Activated CD8-positive, alpha-beta memory T cell treated with anti-CD3 and anti-CD28 coated beads, Interleukin-2, amount 50 U/mL, for 48 hours (primary cell): Measurements from ENCODE around the gene GRAP.

Source experiments
- DNase-seq: peaks from one replicate; pipeline ENCODE4 v3.0.0-alpha.2; 2020

GRAP gene

DNA sequence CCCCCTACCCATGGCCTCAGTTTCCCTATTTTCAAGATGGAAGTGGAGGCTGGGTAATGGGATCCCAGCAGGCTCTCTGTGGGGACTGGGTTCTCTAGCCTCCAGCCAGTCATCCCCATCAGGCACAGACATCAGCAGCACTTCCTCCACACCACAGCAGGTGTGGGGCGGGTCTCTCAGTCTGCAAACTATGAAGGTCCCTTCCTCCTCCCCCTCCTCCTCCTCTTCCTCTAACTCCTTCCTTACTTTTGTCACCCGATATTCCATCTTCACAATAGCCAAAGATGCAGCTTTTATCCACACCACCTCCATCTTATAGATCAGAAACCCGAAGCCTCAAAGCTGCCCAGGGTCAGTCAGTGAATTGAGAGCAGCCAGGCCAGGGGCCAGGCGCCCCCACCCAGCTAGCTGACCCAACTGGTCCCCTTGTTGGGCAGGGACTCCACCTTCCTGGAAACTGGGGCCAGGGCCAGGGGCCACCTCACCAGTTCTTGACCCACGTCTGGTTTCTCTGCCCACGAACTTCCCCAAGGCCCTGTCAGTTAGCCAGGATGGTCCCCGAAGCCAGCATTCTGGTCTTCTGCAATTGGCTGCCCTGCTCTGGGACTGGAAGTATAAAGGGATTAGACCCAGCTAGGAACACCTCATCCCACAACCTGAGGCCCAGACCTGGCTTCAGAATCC, 44.7 kb downstream of the GRAP start:
- DNase-seq = no peak

DNA sequence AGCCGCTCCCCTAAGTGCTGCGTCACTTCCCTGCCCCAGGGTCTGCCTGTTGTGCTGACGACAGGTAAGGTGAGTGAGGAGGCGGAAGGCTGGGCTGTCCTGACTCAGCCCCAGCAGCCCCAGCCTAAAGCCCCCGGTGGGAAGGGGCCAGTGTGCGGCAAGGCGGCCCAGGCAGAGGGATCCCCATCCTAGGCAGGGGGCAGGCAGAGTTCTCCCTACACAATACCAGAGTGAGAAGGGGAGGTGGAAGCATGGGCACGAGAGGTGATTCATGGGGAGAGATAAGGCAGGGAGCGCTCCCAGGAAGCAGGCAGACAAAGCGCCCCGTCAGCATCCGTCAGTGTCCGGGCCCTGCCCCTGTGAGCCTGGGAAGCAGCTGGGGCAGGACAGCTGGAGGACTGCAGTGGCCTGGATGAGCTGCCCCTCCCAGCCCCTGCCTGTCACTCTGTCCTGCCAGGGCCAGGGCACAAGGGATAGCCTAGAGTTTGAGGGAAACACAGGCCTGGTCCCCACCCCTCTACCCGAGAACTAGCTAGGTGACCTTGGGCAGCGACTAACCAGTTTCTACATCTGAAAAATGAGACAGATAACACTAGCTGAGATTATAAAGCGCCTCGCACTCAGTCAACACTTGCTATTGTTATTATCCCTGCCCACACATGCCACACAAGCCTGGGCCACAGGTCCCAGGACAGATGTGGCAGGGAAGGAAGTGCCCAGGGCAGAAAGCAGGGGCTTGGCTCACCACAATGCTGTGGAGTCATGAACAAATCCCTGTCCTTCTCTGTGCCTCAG, 46.0 kb downstream of the GRAP start:
- DNase-seq = no peak

DNA sequence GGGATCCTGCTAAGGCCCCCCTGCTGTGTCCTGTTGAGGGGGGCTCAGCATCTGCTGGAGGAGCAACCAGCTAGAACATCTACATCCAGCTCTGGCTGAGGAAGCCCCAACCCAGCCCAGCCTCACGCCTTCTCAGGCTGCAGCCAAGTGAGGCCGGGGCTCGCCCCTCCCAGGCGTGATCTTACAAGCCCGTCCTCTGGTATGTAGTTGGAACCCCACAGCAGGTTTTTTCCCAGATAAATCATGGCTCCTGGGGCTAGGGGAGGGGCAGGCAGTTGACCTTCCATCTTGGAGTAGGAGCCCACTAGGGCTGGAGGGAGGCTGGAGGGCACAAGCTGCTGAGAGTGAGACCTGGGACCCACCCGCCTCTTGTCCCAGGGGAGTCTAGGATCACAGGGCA, 46.8 kb downstream of the GRAP start:
- DNase-seq = no peak

DNA sequence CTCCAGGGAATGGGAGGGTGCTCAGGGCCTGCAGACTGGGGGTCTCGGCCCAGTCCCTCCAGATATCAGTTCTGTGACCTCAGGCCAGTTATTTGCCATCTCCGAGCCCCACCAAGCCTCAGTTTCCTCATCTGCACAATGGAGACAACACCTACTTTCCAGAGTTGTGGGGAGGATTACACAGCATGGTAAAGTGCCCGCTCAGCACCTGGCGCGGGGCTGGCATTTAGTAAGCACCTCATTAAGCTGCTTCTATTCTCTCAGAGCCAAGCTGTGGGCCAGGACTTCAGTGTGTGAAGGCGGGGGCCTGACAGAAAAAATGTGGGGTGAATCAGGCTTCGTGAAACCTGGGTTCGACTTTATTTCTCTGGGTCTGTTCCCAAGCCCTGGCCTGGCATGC, 47.4 kb downstream of the GRAP start:
- no peak for DNase-seq

DNA sequence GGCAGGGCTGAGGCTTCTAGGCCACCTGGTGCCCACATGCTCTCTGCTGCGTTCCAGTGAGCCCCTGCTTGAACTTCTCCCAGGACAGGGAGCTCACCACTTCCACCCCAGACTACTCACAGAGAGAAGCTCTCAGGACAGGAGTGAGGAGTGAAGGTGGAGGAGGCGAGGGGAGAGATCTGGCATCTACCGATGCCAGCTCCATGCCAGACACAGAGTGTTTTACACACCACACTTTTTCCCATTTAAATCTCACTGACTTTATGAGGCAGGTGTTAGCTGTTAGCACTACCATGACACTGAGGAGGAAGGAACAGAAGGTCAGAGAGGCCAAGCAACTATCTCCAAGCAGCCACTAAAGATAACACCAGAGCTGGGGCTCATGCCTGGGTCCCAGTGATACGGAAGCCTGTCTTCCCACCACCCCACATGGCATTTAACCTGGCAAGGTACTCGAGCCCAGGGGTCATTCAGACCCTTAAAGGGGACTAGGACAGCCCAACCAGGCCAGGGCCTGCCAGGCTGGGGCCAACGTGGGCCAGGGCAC, 49.0 kb downstream of the GRAP start:
- no peak for DNase-seq

DNA sequence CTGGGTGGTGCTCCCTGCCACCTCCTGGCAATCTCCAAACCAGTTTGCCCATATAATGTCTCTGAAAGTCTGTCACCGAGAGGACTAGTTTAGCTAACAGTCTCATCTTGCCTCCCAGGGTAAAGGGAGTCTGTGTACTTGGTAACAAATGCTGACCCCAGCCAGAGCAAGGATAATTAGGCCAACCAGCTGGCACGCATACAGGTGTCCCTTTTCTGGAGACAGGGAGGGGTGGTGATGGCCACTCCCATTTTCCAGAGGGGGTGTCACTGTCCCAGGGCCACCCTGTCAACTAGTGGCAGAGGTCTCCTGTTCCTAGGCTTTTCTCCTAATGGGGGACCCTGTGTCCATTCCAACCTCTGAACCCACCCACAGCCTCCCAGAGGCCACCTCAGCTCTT, 50.3 kb downstream of the GRAP start:
- DNase-seq = no peak

DNA sequence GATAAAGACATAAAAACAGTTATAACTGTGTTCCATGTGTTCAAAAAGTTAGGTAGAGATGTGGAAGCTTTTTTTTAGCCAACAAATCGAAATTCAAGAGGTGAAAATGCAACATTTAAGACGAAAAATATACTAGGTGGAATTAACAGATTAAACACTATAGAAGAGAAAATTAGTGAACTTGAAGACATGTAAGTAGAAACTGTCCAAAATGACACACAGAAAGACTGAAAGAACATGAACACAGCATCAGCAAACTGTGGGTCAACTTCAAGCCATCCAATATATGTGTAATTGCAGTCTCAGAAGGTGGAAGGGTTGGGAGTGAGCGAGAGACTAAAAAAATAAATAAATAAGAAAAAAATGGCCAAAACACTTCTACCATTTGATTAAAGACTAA, 51.5 kb downstream of the GRAP start:
- no peak for DNase-seq

DNA sequence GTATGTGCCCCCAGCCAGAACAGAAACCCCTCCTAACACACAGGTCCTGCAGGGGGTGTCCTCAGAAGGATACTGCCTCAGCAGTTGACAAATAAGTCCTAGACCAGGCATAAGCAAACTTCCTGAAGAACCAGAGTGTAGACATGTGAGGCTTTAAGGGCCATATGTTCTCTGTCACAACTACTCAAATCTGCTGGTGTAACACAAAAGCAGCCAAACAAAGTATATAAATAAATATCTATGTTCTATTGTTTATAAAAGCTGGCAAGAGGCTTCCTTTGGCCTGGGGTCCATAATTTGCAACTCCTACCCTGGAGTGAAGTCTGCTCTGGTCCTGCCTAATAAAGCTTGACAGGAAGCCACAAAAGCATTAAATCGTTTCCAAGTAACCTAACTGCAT, 52.1 kb downstream of the GRAP start:
- no peak for DNase-seq

DNA sequence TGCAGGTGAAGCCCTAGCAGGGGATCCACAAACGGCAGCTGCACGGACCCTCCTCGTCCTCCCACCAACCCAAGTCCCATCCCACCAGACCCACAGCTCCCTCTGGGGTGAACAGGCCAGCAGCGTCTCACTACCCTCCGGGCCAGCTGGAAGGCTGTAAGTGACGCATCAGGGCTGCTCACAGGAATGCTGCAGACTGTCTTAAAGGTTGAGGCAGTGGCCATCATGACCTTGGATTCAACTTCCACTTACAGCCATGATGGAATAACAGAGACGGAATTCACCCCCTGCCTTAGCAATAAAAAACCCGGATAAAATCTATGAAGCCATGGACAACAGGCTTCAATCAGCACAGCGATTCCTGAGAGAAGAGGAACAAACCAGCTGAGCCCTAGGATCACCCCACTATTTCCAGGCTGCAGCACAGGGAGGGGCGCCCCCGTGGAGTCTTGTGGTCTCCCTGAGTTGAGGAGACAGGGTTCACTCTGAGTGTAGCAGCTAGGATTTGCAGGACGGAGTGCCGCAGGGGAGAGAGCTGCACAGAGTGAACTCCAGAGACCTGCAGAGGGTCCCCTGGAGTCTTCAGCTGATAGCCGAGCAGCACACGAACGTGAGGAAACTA, 52.7 kb downstream of the GRAP start:
- DNase-seq = no peak

DNA sequence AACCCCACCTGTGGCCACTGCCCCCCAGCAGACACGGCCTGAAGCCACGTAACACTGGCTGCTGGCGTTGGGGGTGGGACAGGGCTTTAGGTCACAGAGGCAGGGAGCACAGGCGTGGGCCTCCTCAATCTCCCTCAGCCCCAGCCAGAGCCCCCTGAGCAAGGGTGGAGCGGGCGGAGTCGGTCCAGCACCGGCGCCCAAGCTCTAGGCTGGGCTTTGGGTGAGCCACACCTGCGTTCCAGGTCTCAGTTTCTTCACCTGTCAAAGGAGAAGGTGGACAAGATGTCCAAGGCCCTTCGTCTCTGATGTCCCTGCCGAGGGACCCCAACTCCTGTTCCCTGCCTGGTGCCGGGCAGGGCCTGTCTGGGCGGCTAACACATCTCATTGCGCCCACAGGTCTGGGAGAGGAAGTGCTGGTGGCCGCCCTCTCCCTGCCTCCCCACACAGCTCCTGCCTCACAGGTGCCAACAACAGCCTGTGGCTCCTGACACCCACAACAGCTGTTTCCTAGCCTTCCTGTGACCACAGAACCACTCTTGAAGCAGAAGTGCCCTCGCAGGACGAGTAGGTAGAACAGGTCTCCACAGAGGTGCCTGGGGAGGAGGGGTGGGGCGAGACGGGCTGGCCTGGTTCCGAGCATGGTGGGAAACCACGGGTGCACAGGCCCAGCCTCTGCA, 54.2 kb downstream of the GRAP start:
- DNase-seq = no peak

DNA sequence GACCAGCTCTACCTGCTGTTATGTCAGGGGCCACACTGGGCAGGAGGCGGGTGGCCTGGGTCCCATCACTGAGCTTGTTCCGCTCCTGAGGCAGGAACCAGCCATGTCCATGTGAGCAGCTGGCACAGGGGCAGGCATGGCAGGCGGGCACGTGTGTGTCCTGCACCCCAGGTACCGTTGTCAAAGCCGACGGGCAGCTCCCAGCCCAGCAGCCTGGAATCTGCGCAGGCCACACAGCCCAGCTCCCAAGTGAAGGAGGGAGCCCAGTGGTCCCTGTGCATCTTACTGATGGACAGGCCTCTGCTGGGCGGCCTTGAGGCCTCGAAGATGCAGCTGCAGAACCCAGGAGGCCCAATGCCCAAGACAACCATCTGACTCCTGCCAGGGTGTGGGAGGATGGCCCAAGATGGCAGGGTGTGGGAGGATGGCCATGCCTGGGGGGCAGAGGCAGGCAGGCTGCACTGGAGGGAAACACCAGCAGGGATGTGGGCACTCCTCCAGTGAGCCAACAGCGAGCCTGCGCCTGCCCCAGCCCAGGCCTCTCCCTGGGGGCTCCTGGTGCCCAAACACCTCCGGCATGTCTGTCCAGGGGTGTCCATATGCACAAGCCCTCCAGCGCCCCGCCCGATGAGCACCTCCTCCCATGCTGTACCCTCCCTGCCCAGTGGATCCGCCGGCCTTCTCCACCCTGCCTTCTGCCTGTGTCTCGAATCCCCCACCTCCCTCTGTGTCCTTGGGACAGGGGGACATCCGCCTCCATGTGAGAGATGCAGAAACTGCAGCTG, 55.0 kb downstream of the GRAP start:
- no peak for DNase-seq

DNA sequence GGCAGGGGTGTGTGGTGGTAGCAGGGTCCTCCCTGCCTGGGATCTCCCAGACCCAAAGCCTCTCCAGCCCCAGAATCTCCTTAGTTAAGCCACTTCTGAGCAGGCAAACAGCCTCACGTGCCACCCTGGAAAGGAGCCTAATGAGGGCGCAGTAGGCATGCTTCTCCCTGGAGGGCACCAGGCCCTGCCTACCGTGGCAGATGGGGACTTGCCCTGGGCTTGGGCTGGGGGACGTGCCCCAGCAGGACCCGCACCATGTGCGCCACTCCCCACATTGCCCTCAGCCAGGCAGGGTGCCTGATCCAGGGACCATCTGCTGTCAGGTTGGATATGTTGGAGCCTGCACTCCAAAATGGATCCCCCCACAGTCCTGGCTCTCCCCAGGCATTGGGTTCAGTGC, 56.4 kb downstream of the GRAP start:
- DNase-seq = no peak

DNA sequence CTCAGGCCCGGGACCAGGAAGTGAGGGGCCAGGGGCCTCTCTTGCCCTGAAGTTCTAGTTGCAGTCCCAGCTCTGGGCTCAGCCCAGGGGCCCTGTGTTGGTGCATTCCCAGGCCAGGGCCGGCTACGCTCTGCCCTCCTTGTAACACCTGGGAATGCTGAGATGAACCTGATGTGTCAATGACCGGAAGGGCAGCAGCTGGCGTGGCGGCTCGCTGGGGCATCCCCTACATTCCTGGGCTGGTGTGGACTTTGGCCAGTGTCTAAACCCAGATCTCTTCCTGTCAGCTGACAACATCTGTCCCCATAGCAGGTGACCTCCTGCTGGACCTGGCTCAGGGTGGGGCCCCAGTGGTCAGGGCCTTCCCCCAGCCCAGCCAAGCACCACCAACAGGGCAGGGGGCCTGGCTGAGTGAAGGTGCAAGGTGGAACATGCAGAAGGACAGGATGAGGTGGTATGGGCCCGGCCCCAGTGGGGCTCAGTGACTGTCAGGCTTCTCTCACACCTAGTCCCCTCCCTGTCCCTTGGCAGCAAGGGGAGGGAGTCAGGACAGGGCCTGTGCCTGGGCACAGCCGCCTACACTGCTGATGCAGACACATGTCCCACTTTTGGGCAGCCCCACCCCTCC, 58.1 kb downstream of the GRAP start:
- DNase-seq = no peak

DNA sequence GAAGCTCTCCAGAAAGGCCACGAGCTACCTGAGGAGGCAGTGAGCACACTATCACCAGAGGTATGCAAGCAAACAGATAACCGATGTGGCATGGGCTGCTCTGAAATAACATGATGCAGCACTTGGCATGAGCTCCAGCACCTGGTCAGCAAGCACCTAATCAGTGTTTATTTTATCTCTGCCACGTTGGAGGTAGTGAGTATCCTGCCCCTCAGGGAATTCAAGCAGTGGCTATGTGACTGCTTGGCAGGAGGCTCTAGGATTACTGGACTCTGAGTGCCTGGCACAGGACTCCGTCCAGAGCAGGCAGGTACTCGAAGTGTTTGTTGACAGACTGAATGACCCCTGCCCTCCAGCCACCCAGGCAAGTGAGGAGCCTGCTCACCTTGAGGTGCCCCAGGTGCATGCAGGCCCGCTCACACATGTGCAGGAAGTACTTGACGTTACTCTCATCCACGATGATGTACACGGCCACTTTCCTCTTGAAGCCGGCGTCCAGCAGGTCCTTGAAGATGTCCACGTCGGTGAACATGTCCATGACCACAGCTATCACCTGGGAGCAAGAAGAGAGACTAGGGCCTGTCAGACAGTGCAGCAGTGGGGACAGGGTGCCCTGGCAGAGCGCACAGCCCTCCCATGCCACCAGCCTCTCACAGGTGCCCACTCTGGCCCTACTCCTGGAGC, 58.8 kb downstream of the GRAP start:
- no peak for DNase-seq

DNA sequence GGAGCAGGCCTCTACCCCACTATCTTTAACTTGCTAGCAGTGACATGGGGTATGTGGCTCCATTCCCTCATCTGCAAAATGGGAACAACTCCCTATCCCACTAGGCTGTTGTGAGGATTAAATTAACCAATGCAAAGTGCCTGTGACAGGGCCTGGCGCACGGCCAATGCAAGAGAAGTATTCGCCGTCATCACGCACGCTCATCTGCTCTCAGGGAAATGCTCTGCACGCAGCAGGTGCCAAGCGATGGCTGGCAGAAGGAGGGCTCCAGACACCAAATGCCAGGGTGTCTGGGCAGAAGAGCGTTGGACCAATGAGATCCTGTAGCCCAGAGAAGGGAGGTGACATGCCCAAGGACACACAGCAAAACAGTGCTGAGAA, 59.5 kb downstream of the GRAP start:
- no peak for DNase-seq

DNA sequence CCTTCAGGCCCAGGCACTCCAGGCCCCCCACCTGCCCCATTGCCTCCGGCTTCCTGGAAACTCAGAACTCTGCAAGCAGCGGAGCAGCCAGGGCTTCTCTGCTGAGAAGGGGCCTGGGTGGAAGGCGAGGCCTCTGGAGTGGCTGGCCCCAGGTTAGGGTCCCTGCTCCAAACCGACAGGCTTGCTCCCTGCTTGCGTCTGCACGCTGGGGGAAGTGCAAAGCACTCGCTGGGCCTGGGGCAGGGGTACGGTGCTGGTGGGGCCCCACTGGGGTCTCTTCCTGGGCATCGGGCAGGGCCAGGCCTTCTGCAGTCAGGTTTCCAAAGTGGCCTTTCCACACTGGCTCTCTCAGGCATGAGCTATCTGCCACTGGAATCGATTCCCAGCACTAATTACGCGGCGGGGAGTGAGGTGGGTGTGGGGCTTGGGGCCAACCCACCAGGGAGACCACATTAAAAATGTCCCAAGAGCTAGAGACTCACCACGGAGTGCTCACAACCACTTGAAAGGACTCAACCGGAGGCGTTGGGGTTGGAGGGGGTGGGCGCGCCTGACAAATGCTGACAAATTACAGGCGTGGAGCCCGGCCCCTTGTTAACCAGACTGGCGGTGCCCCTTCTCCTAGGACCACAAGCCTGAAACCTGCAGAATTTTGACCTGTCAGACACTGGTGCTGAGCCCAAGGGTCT, 60.1 kb downstream of the GRAP start:
- DNase-seq = no peak

DNA sequence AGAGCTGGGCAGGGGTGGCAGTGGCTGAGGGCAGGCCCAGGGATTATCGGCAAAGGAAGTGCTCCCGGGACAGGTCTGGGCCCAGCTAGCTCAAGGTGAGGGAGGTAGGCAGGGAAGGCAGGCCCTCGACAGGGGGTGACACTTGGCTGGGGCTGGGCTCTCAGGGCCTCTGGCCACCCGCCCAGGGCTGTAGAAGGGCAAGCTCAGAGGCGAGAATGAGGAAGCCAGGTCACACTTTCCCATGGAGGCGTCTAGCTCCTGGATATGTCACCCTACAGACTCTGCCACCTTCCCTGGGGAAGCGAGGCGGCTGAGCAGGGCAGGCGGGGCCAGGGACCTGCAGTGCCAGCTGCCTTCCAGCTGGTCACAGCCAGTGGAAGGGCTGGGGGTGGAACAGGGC, 61.3 kb downstream of the GRAP start:
- DNase-seq = no peak

DNA sequence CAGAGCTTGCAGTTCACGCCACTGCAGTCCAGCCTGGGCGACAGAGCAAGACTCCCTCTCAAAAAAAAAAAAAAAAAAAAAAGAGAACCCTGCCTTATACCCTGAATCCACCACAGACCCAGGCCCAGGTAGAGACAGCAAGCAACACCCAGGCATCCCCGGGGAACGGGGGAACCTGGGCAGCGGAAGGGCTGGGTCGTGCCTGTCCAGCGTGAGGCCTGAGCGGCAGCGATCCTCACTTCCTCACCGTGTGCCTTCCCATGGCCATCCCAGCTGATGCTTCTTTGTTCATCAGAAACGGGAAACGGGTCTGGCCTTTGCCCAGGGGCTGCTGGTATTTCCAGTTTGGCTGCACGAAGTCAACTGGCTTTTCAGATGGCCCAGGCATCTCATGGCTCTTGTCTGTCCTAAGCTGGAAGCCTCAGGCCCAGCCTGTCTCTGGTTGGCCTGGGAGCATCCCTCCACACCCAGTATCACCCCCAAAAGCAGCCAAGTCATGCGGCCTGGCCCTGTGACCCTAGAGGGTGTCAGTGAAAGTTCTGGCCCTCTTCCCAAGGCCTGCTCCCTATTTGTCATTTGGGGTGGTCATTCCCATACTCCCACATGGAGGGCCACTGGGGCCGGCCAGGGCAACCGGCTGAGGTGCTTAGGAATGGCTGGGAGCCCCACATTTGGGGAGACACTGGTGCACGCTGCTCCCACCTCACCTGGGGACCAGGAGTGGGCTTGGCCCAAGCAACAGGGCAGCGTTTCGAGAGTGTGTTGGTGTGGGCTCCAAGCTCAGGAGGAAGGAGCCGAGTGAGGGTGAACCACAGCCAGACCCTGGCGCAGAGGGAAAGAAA, 62.3 kb downstream of the GRAP start:
- DNase-seq = no peak

DNA sequence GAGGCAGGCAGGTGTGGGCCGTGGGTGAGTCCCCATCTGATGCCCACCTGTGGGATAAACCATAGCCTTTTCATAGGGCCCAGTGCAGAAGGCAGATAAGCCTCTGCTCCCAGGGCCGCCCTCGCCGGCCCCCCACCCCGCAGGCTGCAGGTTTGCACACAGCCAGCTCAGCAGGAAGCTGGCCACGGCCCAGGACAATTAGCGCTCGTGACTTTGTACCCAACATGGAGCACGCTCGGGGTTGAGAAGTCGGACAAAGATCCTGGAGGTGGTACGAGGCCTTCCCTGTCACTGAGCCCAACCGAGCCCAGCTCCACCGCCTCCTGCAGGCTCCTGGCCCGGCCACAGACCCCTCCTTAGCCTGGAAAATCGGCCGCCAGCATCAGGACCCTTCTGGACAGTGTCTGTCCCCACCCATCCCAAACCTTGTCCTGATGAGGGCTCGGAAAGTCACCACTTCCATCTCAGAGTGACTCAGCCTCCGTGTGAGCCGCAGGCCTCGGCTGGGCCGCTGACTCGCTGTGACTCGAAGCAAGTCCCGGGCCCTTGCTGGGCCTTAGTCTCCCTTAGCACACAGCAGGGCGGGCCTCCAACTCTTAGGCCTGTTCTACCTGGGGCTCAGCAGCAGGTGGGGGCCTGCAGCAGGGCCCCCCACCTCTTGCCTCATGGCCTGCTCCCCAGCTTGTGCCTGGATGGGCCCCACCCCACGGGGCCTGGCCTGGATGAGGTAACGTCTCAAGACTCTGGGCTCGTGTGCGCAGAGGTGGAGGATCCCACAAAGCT, 64.9 kb downstream of the GRAP start:
- no peak for DNase-seq
